Neural cell (in vitro differentiated cells): ENCODE data around the gene ITGB1. TPM values are rescaled to one million over a fixed set of nuclear protein-coding genes. Genes with fewer than 3 reads are reported as not detected.

ENCODE experiments used
- H2AFZ ChIP-seq: fragments of 200-600, 300-800 bp; sonication (generic), shearing (Covaris generic); 2 replicates; pipeline ENCODE4 v1.6.0; 2014; ENCODE audit warnings: low read depth, mild to moderate bottlenecking, antibody characterized with exemption, low read length, moderate library complexity
- H3F3A ChIP-seq: fragments of 200-600 bp; shearing (Covaris generic); 2 replicates; pipeline ENCODE4 v1.6.1; 2016; ENCODE audit warnings: mild to moderate bottlenecking, moderate library complexity, mixed read lengths, antibody characterized with exemption, low read length; ENCODE audit not compliant: insufficient read depth, poor library complexity, severe bottlenecking
- H3K27ac ChIP-seq: fragments of 200-600, 300-800 bp; sonication (generic), shearing (Covaris generic); 2 replicates; pipeline ENCODE4 v1.5.1; 2014; ENCODE audit warnings: mild to moderate bottlenecking, low read length, moderate library complexity
- H3K27me3 ChIP-seq: fragments of 300-800, 200-600 bp; sonication (generic), shearing (Covaris generic); 2 replicates; pipeline ENCODE4 v1.6.0; 2014; ENCODE audit warnings: mild to moderate bottlenecking, low read depth, low read length, moderate library complexity; ENCODE audit not compliant: insufficient read depth
- H3K36me3 ChIP-seq: fragments of 300-800, 200-600 bp; sonication (generic), shearing (Covaris generic); 2 replicates; pipeline ENCODE4 v1.5.1; 2014; ENCODE audit warnings: mild to moderate bottlenecking, antibody characterized with exemption, low read length, moderate library complexity; ENCODE audit not compliant: insufficient read depth
- H3K4me2 ChIP-seq: fragments of 300-800, 200-600 bp; sonication (generic), shearing (Covaris generic); 2 replicates; pipeline ENCODE4 v1.6.0; 2014; ENCODE audit warnings: mild to moderate bottlenecking, low read length
- H3K4me3 ChIP-seq: fragments of 300-800, 200-600 bp; sonication (generic), shearing (Covaris generic); 2 replicates; pipeline ENCODE4 v1.5.1; 2014; ENCODE audit warnings: mild to moderate bottlenecking, low read length, moderate library complexity
- H3K79me2 ChIP-seq: fragments of 200-600 bp; shearing (Covaris generic); replicated peaks from 2 replicates; pipeline ENCODE4 v1.6.0; 2014; ENCODE audit warnings: mild to moderate bottlenecking, low read length, moderate library complexity; ENCODE audit not compliant: insufficient read depth
- H3K9ac ChIP-seq: fragments of 300-800, 200-600 bp; sonication (generic), shearing (Covaris generic); 2 replicates; pipeline ENCODE4 v1.6.1; 2016; ENCODE audit warnings: mild to moderate bottlenecking, low read length, mixed read lengths
- H3K9me2 ChIP-seq: fragments of 200-600 bp; shearing (Covaris generic); 2 replicates; pipeline ENCODE4 v1.6.1; 2016; ENCODE audit warnings: mild to moderate bottlenecking, low read length, mixed read lengths; ENCODE audit not compliant: insufficient read depth
- H3K9me3 ChIP-seq: fragments of 200-600, 300-800 bp; sonication (generic), shearing (Covaris generic); 2 replicates; pipeline ENCODE4 v1.6.1; 2016; ENCODE audit warnings: mild to moderate bottlenecking, mixed run types, low read length, moderate library complexity, mixed read lengths
- H4K20me1 ChIP-seq: fragments of 200-600 bp; shearing (Covaris generic); 2 replicates; pipeline ENCODE4 v1.6.1; 2016; ENCODE audit warnings: mild to moderate bottlenecking, mixed run types; ENCODE audit not compliant: insufficient read depth
- EP300 ChIP-seq: fragments of 450-650 bp; conservative IDR thresholded peaks from 2 replicates; pipeline ENCODE4 v1.6.1; 2014; ENCODE audit warnings: antibody characterized with exemption, mild to moderate bottlenecking, moderate library complexity; ENCODE audit not compliant: poor library complexity, severe bottlenecking
- EZH2 ChIP-seq: fragments of 200-600, 300-800 bp; shearing (Covaris generic), sonication (generic); IDR thresholded peaks from 2 replicates; pipeline ENCODE4 v1.6.1; 2014; ENCODE audit warnings: antibody characterized with exemption, low read length, borderline replicate concordance, mild to moderate bottlenecking; ENCODE audit not compliant: insufficient read depth, poor library complexity, severe bottlenecking
- MXI1 ChIP-seq: fragments of 450-650 bp; conservative IDR thresholded peaks from 2 replicates; pipeline ENCODE4 v1.6.1; 2014; ENCODE audit warnings: antibody characterized with exemption, mild to moderate bottlenecking; ENCODE audit not compliant: poor library complexity, severe bottlenecking
- POLR2AphosphoS5 ChIP-seq: IDR thresholded peaks from 2 replicates; pipeline ENCODE4 v1.6.1; 2012
- RAD21 ChIP-seq: fragments of 450-650 bp; conservative IDR thresholded peaks from 2 replicates; pipeline ENCODE4 v1.6.1; 2014; ENCODE audit warnings: antibody characterized with exemption, mild to moderate bottlenecking, moderate library complexity
- REST ChIP-seq: IDR thresholded peaks from 2 replicates; pipeline ENCODE4 v1.6.1; 2012; ENCODE audit warnings: borderline replicate concordance
- SMC3 ChIP-seq: fragments of 450-650 bp; conservative IDR thresholded peaks from 2 replicates; pipeline ENCODE4 v1.6.1; 2014; ENCODE audit warnings: antibody characterized with exemption, mild to moderate bottlenecking, moderate library complexity; ENCODE audit not compliant: poor library complexity
- TAF1 ChIP-seq: IDR thresholded peaks from 2 replicates; pipeline ENCODE4 v1.6.1; 2012; ENCODE audit warnings: low read depth
- polyA plus RNA-seq: library from polyadenylated mRNA; depleted of rRNA; stranded (reverse); fragments of >200 nt; gene quantifications from 2 replicates; pipeline ENCODE4 v1.2.3, GENCODE V29; 2014
- TF ChIP-seq, protein P1 (sequence below): fragments of 450-650 bp; IDR thresholded peaks from 2 replicates; pipeline ENCODE4 v1.5.1; 2014; ENCODE audit warnings: antibody characterized with exemption, mild to moderate bottlenecking, moderate library complexity; ENCODE audit not compliant: poor library complexity, severe bottlenecking

ITGB1 gene
- polyA plus RNA-seq, 1 donor from 2014 or later = 62.4 TPM

GRCh38 chr10:32985341-32985764 is 27.3 kb upstream of the ITGB1 start:
- Histone ChIP-seq H3K36me3 (no peaks in the 10 kb centered on the region), H4K20me1 (no peaks in the 10 kb centered on the region), H2AFZ (no peak overlapping the region), H3F3A (no peaks in the 10 kb centered on the region), H3K9ac (no peak overlapping the region), H3K4me2 (no peak overlapping the region), H3K27ac (no peak overlapping the region), H3K9me3 (no peaks in the 10 kb centered on the region), H3K4me3 (no peak overlapping the region), H3K79me2 (no peaks in the 10 kb centered on the region), H3K9me2 (no peaks in the 10 kb centered on the region), H3K27me3 (no peaks in the 10 kb centered on the region)
- TF ChIP-seq, protein P1, sequence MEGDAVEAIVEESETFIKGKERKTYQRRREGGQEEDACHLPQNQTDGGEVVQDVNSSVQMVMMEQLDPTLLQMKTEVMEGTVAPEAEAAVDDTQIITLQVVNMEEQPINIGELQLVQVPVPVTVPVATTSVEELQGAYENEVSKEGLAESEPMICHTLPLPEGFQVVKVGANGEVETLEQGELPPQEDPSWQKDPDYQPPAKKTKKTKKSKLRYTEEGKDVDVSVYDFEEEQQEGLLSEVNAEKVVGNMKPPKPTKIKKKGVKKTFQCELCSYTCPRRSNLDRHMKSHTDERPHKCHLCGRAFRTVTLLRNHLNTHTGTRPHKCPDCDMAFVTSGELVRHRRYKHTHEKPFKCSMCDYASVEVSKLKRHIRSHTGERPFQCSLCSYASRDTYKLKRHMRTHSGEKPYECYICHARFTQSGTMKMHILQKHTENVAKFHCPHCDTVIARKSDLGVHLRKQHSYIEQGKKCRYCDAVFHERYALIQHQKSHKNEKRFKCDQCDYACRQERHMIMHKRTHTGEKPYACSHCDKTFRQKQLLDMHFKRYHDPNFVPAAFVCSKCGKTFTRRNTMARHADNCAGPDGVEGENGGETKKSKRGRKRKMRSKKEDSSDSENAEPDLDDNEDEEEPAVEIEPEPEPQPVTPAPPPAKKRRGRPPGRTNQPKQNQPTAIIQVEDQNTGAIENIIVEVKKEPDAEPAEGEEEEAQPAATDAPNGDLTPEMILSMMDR = no peak
- TF ChIP-seq EP300 = no peak
- no peak for TF ChIP-seq EZH2
- no peak for TF ChIP-seq REST
- TF ChIP-seq TAF1 = no peak
- no peak for TF ChIP-seq RAD21
- TF ChIP-seq MXI1 = no peak
- TF ChIP-seq SMC3 = no peak
- TF ChIP-seq POLR2AphosphoS5 = no peak

DNA sequence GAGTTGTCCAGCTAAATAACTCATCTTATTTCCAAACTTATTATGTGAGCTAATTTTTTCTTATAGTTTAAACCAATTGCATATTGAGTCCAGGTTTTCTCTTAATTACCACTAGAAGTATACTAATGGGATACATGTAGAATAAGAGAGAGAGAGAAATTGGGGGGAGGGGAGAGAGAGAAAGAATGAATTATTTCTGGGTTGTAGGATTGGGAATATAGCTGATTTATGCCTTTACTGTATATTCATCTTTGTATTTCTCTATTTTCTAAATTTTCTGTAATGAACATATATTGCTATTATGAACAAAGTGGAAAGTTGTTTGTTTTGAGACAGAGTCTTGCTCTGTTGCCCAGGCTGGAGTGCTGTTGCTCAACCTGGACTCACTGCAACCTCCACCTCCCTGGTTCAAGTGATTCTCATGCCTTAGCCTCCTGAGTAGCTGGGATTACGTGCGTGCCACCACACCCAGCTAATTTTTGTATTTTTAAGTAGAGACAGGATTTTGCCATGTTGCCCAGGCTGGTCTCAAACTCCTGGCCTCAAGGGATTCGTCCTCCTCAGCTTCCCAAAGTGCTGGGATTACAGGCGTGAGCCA is 26.1 kb upstream of the ITGB1 start:
- no peaks in the 10 kb centered on the region for H3K79me2 ChIP-seq
- H2AFZ ChIP-seq = no peak overlapping the region
- H3K36me3 ChIP-seq = no peaks in the 10 kb centered on the region
- no peak overlapping the region for H3K27ac ChIP-seq
- H3K9me3 ChIP-seq = no peaks in the 10 kb centered on the region
- no peaks in the 10 kb centered on the region for H3K9me2 ChIP-seq
- no peak overlapping the region for H3K4me2 ChIP-seq
- H3K27me3 ChIP-seq = no peaks in the 10 kb centered on the region
- TF ChIP-seq REST (no peak), RAD21 (no peak), MXI1 (no peak), SMC3 (no peak), POLR2AphosphoS5 (no peak), TAF1 (no peak), EZH2 (no peak), EP300 (no peak)
- TF ChIP-seq, protein P1 = no peak
- no peak overlapping the region for H3K9ac ChIP-seq
- H3F3A ChIP-seq = no peaks in the 10 kb centered on the region
- H3K4me3 ChIP-seq = no peak overlapping the region
- H4K20me1 ChIP-seq = no peaks in the 10 kb centered on the region
